Fibroblast of upper back skin (primary cell): Measurements from ENCODE around the gene VPS9D1.
"Not testable (repeated sequence)": the region's sequence is repeated elsewhere in the genome, so short reads cannot be mapped to it uniquely, and the experiment has no call there.

Source experiments
- DNase-seq: peaks from one replicate; pipeline ENCODE4 v3.0.0-alpha.2; 2013

The VPS9D1 gene

DNA sequence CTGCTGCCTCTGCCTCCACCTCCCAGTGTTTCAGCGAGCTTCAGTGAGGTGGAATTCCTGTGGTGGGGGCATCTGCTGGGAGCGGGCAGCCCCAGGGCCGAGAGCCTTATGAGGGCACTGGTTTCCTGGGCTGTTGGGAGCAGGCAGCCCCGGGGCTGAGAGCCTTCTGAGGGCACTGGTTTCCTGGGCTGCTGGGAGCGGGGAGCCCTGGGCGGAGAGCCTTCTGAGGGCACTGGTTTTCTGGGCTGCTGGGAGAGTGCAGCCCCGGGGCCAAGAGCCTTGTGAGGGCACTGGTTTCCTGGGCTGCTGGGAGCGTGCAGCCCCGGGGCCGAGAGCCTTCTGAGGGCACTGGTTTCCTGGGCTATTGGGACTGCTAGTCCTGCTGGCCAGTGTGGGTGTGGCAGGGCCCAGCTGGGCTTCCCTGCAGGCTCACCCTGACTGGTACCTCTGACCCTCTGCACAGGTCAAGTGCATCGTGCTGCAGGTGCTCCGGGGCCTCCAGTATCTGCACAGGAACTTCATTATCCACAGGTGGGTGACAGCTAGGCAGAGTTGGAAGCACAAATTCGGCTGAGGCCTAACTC, 28.6 kb downstream of the VPS9D1 start:
- DNase-seq: no peak

DNA sequence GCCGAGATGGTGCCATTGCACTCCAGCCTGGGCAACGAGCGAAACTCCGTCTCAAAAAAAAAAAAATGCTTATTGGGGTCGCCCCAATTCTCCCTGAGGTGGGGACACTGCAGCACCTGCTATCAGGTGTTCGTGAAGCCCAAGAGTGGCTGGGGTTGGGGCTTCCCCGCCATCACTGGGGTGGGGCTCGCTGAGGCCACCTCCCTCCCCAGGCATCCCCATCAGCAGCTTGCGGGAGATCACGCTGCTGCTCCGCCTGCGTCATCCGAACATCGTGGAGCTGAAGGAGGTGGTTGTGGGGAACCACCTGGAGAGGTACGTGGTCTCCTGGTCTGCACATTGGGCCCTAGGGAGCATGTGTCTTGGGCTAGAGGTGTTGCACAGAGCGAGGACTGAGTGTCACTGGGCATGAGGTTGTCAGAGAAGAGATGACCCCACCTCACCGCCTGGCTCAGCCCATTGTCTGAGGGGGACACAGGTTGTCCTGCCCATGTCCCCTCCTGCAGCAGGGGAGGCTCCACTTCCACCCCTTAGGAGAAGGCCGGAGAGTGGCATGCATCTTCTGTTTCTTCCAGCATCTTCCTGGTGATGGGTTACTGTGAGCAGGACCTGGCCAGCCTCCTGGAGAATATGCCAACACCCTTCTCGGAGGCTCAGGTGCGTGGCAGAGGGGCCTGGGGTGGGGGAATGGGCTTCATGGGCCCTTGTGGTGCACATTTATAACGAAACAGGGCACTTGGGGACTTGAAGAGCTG, 29.3 kb downstream of the VPS9D1 start:
- DNase-seq: no peak

DNA sequence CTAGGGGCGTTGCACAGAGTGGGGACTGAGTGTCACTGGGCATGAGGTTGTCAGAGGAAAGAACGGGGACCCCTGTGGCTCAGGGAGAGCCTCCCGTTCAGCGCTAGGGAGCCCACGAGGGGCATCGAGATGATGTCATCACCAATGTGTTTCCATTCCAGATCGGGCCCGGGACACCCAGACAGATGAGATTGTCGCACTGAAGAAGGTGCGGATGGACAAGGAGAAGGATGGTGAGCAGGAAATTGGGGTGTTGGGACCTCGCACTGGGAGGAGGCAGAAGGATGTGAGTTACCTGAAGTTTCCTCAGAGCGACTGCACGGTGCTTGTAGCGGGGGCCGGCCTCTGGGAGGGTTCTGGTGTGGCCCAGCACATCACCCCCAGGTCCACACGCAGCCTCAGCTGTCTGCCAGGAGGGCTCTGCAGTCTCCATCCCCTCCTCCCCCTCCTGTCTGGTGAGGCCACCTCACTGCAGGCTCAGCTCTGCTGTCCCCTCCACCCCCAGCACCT, 30.3 kb downstream of the VPS9D1 start:
- no peak for DNase-seq

DNA sequence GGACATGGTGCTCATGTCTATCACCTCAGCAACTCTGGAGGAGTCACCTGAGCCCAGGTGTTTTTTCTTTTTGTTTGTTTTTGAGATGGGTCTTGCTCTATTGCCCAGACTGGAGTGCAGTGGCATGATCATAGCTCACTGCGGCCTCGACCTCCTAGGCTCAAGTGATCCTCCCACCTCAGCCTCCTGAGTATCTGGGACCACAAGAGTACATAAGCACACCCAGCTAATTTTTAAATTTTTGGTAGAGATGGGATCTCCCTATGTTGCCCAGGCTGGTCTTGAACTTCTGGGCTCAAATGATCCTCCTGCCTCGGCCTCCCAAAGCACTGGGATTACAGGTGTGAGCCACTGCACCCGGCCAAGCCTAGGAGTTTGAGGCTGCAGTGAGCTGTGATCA, 31.1 kb downstream of the VPS9D1 start:
- not testable (repeated sequence) for DNase-seq

DNA sequence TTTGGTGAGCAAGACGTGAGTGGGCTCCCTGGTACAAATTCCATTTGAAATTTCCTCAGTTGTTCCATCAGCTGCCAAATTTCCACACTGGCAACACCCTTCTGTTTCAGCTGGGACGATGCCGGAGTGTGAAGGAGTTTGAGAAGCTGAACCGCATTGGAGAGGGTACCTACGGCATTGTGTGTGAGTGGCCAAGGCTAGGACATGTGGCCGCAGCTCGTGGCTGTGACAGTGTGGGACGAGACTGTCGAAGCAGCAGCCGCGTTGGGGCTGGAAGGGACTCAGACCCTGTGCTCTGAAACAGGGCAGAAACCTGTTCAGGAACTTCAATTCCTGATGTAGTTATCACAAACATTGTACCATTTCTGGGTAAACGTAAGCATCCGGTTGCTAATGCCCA, 31.6 kb downstream of the VPS9D1 start:
- DNase-seq: no peak

DNA sequence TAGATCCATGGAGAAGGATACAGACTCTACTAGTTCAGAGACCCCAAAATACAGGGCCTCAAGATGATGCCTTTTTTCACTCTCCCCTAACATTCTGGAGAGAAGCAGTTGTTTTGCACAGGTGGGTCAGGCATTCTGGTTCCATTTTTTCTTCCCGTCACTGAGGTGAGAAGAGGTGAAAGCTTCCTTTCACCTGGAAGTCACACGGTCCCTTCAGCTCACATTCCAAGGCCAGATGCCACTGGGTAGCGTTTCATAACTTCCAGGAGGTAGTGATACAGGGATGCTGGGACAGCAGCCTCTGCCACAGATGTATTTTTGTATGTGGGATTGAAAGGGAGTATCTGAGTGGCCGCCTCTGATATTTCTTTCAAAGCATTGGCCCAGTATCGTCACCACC, 32.3 kb downstream of the VPS9D1 start:
- DNase-seq: no peak

DNA sequence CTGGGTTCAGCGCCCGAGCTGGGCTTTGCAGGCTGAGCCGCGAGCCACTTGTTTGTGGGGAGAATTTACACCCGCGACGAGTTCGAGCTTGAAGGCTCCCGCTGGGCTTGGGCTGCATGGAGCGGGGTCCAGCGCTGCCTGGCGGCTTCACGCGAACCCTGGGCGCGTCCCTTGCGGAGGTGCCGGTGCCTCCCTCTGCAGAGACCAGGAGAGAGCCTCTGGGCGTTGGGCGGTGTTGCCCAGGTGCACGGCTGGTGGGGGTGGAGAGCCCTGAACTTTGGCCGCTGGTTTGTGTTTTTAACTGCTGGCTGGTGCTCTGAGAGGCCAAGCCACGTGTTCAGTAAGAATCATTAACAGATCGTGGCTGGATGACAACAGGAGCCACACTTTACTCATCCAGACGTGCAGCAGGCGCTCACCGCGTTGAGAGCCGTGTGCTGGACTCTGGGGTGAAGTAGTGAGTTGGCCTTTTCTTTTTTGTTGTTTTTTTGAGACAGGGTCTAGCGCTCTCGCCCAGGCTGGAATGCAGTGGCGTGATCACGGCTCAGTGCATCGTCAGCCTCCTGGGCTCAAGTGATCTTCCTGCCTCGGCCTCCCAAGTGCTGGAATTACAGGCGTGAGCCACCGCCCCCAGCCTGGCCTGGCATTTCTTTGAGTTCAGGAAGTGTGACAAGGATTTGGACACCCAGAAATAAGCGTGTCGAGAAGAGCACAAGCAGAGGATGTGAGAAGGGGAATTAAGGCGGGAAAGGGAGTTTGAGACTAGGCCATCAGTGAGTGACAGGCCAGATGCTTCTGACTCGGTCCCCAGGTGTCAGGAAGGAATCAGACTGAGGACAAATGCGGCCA, 33.4 kb downstream of the VPS9D1 start:
- DNase-seq: peak; percentile 26

DNA sequence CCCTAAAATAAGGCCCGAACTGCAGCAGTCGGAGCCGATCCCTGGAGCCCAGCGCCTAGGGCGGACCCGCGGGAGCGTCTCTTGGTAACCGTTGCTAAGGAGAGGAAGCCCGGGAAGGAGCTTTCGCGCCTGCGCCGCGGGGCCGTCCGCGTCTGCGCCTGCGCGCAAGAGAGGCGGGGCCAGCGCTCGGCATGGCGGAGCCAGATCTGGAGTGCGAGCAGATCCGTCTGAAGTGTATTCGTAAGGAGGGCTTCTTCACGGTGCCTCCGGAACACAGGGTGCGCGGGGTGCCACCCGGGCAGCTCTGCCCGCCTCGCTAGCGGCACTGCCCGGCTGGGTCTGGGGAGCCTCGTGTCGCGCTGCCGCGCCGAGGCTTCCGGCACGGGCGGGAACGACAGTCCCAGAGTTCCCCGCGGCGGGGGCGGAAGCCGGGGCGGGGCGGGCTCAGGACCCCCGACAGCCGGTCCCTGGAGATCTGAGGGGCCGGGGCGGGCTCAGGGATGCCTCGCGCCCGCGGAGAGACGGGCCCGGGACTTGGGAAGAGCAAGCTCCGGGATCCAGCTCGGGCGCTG, 34.1 kb downstream of the VPS9D1 start, which contains the start of gene CDK10:
Gene CDK10 (plus strand): TSS at position 170 of the 572 bp plus-strand sequence. CDS start 22 bp downstream, at position 192.
- DNase-seq: peak; percentile 85

DNA sequence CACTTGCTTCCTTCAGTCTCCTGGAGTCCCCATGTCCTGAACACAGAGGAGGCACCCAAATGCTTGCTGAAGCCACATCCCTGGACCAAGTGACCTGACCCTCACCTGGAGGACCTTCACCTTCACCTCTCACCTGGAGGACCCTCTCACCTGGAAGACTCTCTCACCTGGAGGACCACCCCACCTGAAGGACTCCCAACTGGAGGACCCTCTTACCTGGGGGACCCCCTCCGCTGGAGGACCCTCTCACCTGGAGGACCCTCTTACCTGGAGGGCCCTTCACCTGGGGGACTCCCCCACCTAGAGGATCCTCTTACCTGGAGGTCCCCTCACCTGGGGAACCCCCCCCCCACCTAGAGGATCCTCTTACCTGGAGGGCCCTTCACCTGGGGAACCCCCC, 34.8 kb downstream of the VPS9D1 start:
- DNase-seq: no peak

DNA sequence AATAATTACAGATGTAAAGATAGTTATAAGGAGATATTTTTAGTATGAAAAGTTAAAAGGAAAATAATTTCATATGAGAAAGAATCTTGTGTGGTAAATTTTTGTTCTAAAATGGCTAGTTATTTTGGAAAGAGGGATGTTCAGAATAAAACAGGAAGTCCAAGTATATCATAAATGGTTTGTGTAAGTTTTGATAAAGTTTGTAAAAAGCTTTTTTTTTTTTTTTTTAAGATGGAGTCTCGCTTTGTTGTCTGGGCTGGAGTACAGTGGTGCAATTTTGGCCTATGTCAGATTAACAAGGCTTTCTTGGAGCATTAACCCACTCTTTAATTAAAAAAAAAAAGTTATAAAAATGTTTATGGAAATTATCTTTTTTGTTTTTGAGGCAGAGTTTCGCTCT, 42.4 kb downstream of the VPS9D1 start:
- no peak for DNase-seq

DNA sequence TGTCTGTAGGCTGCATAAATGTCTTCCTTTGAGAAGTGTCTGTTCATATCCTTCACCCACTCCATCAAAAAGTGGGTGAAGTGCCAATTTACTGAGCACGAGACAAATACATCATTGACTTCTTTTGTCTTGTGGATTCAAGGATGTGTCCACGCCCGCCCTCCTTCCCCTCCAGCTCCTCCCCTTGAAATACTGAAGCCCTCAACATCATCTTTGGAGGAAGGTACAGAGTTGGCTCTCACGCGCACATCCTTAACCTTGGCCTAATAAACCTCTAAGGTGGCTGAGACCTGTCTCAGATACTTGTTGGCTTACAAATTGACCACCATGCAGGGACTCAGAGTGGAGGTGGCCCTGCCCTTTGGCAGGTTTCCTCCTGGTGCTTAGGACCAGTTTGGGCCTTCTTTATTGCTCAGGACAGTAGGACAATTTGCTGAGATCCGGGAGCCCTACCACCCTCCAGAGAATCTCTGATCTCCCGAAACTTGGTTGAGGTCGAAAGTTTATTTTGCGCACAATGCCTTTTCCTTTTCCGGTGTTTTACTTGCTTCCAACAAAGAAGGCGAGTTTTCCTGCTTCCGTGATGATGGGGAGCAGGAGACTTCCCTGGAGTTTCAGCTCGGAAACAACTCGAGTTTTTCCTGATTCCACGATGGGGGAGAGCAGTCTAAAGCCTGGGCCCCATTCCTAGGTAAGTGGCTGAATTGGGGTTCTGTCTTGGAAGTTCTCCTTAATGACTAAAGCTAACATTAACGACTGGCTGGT, 48.3 kb downstream of the VPS9D1 start:
- no peak for DNase-seq

DNA sequence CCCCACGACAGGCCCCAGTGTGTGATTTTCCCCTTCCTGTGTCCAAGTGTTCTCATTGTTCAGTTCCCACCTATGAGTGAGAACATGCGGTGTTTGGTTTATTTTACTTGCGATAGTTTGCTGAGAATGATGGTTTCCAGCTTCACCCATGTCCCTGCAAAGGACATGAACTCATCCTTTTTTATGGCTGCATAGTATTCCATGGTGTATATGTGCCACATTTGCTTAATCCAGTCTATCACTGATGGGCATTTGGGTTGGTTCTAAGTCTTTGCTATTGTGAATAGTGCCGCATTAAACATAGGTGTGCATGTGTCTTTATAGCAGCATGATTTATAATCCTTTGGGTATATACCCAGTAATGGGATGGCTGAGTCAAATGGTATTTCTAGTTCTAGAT, 49.1 kb downstream of the VPS9D1 start:
- DNase-seq: not testable (repeated sequence)

DNA sequence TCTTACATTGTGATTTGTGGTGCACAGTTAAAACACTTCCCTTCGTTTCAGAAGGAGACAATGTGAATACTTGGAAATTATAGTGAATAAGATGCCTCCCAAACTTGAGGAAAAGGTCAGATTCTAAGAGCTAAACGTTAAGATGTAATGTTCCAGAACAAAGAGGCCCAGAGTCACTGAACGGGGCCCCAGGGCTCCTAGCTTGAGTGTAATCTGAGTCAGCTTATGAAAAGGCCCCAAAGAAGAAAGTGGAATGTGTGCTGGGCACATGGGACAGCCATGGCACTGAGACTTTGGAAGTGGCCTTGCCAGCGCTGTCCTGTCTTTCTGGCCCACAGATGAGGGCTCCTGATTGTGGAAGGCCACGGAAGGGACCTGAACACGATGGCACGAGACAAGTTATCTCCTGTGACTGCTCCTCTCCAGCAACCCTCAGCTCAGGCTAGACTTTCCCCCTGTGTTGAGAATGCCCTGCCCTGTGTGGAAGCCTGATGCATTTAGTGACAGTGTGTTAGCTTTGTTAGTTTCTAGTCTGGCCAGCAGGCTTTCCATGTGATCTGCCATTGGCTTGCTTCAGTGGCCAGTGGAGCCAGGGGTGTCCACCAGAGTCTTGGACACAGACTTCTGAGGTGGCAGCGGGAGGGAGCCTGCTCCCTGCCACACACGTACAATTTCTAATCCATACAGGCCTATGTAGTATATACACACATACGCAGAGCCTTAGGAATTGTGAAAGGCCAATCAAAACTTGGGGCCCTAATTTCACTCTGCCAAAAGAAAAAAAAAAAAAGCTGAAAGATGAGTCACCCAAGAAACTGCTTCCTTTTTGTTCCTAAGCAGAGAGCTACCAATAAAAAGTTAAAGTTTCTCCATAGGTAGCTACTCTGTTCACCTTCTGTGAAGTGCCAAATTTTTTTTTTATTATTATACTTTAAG, 49.9 kb downstream of the VPS9D1 start:
- DNase-seq: peak; percentile 23

DNA sequence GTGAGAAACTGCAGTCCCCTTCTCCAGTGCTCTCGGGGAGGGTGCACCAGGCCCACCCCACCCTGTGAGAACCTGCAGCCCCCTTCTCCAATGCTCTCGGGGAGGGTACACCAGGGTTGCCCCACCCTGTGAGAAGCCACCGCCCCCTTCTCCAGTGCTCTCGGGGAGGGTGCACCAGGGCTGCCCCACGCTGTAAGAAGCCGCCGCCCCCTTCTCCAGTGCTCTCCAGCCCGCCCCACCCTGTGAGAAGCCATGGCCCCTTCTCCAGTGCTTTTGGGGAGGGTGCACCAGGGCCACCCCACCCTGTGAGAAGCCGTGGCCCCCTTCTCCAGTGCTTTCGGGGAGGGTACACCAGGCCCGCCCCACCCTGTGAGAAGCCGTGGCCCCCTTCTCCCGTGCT, 50.9 kb downstream of the VPS9D1 start:
- DNase-seq: no peak

DNA sequence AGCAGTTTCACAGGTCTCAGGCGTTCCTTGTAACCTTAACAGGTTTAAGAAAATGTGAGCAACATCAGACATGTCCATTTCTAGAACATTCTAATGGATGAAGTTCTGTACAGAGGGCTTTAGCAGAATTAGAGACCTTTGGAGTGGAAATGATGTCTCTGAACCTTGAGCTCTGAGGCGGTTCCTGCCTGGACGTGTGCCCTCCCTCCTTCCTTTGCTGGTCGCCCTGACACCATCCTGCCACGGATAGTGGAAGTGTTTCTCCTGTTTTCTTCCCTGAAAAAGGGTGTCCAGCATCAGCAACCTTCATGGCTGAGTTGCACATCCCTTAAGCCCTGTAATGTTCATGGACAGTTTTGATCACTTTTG, 51.9 kb downstream of the VPS9D1 start:
- DNase-seq: no peak

DNA sequence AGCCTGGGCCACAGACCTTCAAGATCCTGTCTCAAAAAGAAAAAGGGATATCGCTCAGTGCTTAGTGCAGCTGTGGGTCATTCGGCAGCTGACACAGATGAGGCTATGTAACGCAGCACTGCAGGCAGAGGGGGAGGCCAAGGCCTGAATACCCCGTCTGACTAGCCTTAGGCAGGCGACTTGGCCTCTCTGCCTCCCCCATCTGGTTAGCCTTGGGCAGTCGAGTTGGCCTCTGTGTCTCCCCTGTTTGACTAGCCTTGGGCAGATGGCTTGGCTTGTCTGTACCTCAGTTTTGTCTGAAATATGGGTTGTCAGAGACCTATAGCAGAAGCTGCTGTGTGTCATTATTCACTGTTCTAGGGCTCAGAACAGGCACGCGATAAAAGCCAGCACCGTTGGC, 53.1 kb downstream of the VPS9D1 start:
- no peak for DNase-seq

DNA sequence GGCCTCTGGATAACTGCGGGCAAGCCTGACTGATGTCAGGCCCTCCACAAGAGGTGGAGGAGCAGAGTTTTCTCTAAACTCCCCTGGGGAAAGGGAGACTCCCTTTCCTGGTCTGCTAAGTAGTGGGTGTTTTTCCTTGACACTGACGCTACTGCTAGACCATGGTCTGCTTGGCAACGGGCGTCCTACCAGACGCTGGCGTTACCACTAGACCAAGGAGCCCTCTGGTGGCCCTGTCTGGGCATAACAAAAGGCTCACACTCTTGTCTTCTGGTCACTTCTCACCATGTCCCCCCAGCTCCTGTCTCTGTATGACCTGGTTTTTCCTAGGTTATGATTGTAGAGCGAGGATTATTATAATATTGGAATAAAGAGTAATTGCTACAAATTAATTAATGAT, 53.7 kb downstream of the VPS9D1 start:
- DNase-seq: peak; percentile 25

DNA sequence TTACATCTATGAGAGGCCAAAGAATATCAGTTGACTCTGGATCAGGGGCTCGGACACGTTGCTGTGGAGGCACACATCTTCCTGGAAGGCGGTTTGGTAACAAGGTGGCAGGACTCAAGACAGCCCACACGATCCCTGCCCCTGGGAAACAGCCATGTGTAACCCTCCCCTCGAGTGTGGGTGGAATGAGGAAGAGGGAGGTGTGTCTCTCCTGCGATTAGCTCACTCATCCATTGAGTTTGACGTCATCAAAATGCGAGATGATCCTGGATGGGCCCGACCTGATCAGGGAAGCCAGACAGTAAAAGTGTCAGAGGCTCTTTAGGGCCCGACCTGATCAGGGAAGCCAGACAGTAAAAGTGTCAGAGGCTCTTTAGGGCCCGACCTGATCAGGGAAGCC, 56.5 kb downstream of the VPS9D1 start:
- DNase-seq: not testable (repeated sequence)

DNA sequence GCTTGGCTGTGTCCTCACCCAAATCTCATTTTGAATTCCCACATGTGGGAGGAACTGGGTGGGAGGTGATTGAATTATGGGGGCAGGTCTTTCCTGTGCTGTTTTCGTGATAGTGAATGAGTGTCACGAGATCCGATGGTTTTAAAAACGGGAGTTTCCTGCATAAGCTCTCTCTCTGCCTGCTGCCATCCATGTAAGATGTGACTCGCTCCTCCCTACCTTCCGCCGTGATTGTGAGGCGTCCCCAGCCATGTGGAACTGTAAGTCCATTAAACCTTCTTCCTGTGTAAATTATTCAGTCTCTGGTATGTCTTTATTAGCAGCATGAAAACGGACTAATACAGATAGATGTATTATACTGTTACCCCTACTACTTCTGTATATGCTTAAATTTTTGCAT, 59.5 kb downstream of the VPS9D1 start:
- DNase-seq: no peak

DNA sequence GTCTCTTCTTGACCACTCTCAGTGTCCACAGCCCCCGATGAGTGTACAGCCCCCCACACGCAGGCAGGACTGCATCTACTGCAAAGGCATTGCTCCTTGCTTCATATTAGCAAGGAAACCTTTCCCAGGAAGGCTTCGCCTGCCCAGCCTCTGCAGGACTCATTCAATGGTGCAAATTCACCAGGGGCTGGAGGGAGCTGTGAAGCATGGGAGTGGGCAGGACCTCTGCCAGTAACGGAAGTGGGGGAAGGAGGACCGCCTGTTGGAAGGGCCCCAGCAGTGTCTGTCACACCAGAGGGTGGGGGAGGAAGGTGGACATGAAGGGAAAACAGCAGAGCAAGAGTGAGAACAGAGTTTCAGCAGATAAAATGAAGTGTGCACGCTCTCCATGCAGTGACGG, 60.6 kb downstream of the VPS9D1 start:
- DNase-seq: no peak

DNA sequence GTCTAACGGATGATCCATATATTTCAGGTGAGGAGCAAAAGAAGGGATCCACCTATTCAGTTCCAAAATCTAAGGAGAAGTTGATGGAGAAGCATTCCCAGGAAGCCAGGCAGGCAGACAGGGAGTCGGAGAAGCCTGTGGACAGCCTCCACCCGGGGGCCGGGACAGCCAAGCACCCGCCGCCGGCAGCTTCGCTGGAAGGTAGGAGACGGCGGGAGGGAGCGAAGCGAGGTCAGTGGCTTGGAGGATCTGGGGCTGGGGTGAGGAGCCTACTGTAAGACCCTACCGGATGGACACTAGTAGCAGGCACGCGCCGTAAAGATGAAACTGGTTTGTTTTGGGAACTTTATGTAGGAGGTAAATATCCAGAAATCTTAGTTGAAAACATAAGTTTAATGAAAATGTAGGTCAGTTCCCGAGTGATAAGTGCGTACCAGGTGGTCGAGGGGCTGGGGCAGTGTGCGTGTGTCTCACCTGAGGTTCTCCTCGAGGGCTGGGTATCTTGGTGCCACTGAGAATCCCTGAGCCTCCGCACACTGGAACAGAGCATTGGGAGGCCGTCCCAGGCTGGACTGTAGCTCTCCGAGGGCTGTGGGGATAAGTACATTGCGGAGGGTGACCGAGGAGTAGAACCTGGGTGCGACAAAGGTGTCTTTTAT, 62.3 kb downstream of the VPS9D1 start:
- DNase-seq: no peak
